GM13977 (cell line): Measurements from ENCODE around the gene SUPT3H.

Experiments used
- DNase-seq: peaks from one replicate; pipeline ENCODE4 v3.0.0; 2012; ENCODE audit warnings: low spot score
- in situ Hi-C: fragments of 300-500 bp; cut with MboI; formaldehyde crosslinking; loops from one replicate; pipeline ENCODE4 v1.12.0; 2022; ENCODE audit warnings: low sequenced_read_pairs, low pct_unique_long_range_greater_than_20kb, mixed read lengths, inconsistent platforms; ENCODE audit not compliant: unreplicated experiment
- TF ChIP-seq, protein P1 (sequence below): IDR thresholded peaks from 2 replicates; pipeline ENCODE4 v1.5.1; 2012; ENCODE audit warnings: mild to moderate bottlenecking, control low read depth; ENCODE audit not compliant: insufficient read depth; ENCODE audit errors: extremely low read depth, missing control alignments

SUPT3H gene

DNA sequence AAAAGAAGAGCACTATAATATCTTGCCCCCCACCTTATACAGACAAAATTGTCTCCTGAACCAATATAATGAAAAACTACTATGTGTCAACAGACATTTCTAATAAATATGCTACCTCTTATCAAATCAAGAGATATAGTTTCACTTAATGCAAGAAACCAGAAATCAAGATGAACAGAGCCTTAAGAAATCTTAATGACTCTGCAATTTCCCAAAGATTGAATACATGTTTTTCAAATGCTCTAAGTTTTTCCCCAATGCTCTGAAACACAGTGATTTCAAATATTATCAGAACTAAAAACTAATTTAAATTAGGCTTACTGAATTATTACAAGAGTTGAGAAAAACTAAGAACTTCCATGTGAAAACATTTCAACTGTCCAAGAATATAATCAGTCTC is 13.3 kb downstream of the SUPT3H start:
- no peak for DNase-seq
- in situ Hi-C loops = no loop called here
- TF ChIP-seq, protein P1, sequence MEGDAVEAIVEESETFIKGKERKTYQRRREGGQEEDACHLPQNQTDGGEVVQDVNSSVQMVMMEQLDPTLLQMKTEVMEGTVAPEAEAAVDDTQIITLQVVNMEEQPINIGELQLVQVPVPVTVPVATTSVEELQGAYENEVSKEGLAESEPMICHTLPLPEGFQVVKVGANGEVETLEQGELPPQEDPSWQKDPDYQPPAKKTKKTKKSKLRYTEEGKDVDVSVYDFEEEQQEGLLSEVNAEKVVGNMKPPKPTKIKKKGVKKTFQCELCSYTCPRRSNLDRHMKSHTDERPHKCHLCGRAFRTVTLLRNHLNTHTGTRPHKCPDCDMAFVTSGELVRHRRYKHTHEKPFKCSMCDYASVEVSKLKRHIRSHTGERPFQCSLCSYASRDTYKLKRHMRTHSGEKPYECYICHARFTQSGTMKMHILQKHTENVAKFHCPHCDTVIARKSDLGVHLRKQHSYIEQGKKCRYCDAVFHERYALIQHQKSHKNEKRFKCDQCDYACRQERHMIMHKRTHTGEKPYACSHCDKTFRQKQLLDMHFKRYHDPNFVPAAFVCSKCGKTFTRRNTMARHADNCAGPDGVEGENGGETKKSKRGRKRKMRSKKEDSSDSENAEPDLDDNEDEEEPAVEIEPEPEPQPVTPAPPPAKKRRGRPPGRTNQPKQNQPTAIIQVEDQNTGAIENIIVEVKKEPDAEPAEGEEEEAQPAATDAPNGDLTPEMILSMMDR = no peak

DNA sequence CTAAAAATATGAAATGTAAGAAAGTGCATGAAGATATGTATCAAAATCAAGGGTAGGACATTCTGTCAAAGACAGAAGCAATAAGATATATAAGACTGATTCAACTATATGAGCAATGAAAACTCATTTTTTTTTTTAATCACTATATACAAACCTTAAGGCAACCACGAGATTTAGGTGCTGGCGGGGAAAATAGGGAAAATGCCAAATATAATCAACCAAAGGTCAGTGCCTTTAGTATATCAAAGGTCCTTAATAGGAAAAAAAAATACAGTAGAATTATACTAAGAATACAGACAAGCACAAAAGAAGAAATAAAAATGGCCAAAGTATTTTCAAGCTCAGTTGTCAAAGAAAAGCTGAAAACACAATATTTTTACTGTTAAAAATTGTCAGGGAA is 24.1 kb downstream of the SUPT3H start:
- DNase-seq = no peak
- TF ChIP-seq, protein P1 = no peak
- in situ Hi-C loops = no loop called here

DNA sequence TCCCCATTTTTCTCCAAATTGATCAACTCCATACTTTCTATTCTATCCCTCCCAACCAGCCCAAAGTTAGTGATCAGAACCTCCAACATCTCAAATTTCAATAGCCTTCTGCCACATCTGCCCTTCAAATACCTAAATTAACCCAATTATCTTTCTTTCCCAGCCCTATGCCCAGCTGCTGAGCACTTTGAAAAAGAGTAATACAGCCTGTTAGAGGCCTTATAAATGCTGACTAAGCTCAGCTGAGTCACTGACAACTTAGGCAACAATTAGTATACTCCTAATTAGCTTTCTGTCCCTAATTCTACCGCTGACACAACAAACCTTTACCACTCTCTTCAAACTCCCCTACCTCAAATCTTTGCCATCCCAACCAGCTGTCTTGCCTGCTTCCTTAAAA is 26.1 kb downstream of the SUPT3H start:
- DNase-seq = no peak
- TF ChIP-seq, protein P1 = no peak
- in situ Hi-C loops = no loop called here

DNA sequence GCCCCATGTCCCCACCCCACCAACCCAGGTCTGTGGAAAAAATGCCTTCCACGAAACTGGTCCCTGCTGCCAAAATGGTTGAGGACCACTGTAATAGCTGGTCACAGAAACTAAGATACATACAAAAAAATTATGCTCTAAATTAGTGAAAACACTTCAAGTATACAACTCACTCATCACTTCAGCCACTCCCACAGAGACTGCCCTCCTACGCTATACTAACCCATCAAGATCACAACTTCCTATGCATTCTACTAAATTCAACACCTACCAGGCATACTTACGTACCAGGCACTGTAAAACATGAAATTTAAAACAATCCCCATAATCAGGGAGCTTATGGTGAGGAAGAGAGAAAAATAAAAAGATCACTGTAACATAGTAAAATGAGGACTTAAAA is 26.7 kb downstream of the SUPT3H start:
- TF ChIP-seq, protein P1 = no peak
- in situ Hi-C loops = no loop called here
- DNase-seq = no peak

DNA sequence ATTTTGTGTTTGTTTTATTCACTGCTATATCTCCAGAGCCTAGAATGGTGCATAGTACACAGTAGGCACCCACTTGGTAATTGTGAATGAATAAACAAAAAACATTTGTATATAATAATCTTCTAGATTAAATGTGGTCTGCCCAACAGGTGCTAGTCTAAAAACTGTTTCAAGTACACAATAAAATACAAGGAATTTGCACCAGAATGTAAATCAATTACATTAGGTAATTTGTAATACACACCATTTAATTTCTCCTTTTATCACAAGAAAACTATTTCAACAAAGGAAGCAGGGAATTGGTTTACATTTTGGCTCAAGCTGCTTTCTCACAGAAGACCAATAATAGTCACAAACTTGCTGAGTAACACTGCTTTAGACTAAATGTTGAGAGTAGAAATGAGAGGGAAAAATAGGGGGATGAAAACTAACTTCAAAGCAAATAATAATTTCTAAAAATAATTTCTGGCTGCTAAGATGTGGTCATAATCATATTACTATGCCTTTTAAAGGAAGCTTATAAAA is 27.5 kb downstream of the SUPT3H start:
- TF ChIP-seq, protein P1 = no peak
- in situ Hi-C loops = no loop called here
- DNase-seq = no peak

DNA sequence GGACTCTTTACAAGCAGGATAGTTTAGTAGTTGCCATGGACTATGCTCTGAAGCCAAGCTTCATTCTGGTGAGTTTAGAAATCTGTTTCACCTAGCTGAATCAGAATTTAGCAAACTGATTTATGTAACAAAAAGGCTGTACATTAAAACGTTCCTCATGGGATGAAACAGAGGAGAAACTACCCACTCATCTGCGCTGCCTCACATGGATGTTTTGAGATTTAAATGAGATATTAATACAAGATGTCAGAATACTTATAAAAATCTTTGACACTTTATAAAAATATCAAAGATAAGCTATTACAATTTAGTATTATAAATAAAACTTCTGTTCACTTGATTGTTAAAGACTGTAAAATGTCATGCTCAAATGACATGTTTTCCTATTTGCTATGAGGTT is 32.8 kb downstream of the SUPT3H start:
- TF ChIP-seq, protein P1 = no peak
- in situ Hi-C loops = no loop called here
- DNase-seq = no peak

DNA sequence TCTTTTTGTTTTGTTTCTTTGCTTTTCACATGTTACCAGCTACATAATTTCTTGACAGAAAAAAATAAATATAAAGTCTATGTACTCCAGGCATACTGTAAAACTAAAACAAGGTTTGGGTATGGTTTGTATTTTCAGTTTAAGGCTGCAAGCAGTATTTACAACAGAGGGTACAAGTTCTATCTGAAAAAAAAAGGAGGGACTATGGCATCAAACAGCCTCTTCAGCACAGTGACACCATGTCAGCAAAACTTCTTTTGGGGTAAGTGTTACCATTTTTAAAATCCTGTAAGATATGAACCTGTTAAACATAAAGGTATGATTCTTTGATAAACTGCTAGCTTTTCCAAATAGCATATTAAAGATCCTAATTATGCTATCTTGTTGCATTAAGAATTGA is 49.2 kb downstream of the SUPT3H start:
- in situ Hi-C loops = no loop called here
- DNase-seq = no peak

More for the DNA sequence above, 49.2 kb downstream of the SUPT3H start:
- TF ChIP-seq, protein P1 = no peak
